ENCODE data around the gene OGN.
A peak's percentile ranks its signal among the peaks of the same experiment; 100 is the strongest.

Gene OGN

DNA sequence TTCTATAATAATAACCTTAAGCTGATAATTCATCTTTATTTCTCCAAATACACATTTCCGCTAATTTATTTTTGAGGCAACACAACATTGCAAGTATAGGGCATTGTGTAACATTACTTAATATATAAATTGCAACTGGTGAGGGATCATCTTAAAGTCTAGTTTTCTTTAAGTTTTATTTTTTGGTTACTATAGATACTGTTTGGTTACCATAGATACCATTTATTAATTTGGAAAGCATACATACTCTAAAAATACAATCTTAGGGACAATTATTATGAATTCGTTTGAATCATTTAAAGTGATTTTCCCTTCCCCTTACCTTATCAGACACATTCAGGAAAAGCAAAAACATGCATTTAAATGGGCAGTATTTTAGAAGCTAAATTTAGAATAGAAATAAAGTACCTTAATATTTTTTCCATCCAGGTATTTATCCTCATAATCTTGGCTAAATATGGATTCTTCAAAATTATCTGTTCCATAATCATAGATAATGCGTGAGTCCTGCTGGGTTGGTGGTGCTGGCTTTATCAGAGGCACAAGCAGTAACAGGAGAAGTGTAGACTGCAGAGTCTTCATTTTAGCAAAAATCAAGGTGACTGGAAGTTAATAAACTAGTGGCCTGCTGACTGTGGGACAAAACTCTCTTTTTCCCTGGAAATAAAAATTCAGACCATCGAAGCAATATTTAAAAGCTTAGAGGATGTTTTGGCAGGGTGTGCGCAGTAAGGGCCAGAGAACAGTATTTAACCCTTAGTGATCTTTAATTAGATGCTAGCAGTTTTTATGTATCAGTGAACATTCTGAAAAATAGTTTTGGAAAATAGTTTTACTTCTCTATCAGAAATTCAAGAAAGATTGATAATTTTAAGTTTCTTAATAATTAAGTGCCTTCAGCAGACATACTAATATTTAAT lies 1.3 kb downstream of the OGN start:
- DNase-seq = no peak

DNA sequence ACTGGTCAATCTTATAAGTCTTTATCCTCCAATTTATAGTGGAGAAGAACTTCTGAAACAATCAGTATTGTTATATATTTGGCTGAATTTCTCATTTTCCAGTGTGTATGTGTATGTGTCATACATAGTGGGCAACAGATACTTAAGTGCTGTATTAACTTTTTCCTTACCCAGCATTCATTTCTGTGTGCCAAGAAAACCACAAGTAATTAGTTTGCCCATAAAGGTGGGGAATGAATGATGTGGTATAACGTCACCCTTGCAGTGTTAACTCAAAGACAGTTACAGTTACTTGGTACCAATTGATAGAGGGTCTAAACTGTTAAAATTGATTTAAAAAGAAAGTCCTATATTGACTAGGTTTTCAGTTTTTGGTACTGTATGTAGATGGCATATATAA lies 2.0 kb downstream of the OGN start:
- no peak for DNase-seq

DNA sequence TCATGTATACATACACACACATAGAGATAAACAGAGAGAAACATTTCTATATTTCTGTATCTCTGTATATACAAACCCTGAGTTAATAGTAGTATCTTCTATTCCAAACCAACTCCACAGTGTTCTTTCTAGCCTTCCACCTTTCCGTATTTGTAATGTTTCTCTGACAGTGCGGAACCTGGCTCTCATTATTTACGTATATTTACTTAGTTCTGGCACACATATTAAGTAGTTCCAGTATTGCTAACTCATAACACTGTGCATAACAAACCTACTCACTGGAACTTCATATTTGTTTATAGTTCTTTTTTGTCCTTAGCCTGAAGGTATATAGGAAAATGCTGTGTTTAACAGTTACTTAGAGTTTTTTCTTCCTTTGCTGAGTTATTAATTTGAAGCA lies 6.5 kb downstream of the OGN start:
- no peak for DNase-seq

DNA sequence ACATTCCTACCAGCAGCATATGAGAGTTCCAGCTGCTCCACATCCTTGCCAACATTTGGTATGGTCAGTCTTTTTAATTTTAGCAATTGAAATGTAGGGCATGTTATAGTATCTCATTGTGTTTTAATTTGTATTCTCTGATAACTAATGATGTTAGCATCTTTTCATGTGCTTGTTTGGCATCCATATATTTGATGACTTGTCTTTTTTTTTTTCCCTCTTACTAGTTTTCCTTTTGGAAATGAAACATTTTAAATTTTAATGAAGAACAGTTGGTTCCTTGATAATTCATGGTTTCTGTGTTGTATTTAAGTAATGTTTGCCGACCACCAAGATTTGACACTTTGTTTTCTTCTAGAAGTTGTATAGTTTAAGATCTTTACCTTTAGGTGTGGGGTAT lies 8.8 kb downstream of the OGN start:
- DNase-seq = no peak

DNA sequence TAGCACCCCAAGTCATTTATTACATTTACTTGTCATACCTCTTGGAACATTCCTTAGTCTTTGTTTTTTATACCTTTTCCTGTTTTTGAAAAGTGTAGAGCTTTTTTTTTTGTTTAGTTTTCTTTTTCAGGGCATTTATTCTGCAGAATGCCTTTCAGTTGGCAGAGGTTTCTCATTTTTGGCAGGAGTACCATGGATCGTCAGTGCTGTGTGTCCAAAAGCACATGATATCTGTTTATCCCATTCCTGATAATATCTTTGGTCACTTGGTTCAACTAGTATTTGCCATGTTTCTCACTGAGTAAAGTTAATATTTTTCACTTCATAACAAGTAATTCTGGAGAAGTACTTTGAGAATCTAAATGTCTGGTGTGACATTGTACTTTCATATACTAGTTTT lies 10.7 kb downstream of the OGN start:
- DNase-seq = no peak

DNA sequence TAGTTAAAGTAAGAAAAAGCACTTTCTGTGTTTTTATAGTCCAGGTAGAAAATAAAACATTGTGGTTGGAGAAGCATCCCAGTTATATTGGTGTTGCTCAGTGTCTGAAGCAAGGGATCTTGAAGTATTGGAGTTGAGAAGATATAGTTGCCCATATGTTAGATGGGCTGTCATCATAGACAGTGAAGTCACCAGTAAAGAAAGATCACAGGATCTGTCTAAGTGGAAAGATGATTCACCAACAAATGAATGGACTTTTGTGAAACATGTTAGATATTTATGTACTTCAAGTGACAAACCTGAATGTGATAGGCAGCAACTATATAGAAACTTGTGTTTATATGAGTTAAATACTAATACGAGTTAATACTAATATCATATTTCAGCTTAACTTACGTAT lies 11.7 kb downstream of the OGN start:
- DNase-seq = no peak

DNA sequence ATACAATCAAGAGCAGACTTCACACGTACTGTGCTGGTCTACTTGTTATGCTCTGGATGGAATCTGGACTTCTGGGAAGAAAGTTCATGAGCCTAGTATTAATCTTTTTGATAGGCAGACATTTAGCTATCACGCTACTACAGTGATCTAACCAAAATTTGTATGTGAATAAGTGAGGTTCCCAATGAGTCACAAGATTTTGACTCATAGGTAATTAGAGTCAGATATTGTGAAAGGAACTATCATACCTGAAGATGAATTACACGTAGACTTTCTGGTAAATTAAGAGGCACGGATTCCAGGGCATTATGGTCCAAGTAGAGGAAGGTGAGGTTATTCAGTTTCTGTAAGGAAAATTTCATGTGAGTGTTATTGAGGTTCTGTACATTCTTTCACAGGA lies 18.4 kb downstream of the OGN start:
- DNase-seq = no peak

DNA sequence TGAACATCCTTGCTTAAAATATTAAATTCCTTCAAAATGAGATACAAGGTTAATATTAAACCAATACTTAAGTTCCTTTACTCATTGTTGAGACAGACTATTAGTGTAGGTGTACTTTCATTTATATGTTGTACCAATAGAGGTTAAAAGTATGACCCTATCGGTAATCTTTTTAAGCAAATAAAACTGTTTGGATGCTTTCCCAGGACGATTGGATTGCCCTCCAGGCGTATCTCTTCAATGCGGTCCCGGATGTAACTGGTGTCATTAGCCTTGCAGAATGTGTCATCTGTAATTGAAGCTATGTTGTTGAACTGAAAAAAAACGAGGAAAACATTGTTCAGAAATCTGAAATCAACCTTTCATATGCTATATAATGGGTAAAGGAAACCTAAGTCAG lies 18.9 kb downstream of the OGN start:
- no peak for DNase-seq

DNA sequence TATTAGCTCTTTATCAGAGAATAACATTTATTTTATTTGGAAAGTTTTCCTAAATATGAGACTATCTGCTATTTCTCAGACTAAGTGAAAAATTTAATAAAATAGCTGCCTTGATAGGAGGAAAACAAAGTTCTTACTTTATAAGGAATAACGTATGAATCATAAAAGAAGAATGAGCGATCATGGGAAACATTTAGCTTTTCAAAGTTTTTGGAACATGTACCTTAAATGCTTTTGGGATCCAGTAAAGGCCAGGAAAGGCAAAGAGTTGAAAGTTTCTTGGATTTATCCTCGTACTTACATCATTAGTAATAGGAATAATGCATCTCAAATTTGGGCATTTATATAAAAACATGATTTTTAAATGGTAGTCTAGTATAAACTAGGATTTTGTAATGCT lies 19.4 kb downstream of the OGN start:
- no peak for DNase-seq

DNA sequence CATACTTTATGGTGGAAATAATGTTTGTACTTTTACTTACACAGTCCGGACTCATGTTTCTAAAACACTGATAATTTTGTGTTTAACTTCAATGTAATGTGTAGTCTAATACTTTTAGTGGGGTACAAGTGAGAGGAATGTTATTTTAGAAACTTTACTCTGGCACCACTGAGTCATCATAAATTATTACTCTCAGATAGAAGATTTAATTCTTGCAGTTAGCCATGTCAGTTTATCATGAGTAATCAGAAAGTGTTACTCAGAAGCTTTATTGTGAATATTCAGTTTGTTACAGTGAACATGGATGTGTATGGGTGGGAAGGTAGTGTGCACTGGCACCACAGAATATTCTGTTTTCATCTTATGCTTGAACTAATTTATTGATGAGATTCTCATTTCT lies 20.0 kb downstream of the OGN start:
- DNase-seq = no peak

DNA sequence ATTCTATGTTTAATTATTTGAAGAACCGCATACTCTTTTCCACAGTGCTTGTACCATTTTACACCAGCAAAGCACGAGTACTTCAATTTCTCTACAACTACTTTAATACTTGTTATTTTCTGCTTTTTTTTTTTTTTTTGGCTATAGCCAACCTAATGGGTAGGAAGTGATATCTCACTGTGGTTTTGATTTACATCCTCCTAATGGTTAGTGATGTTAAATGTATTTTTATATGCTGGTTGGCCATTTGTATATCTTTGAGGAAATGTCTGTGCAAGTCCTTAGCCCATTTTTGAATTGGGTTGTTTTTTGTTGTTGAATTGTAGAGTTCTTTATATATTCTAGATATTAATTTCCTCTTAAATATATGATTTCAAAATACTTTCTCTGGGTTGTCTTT lies 22.6 kb downstream of the OGN start:
- no peak for DNase-seq

DNA sequence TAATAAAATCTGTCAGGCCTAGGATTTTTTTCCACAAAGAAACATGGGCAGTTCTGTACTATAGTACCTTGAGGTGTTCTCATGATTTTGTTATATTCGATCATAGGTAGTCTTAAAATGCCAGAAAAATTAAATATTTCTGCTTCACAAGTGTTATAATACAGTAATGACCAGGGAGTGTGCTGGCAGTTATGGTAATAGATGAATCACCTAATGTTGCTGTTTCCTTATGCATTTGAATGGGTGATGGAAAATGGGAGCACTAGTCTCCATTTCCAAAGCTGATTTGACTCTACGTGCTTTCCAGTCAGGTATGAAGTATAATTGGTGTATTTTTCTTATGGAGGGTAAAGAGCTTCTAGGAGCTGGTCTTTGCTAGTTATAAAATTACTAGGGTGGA lies 23.8 kb downstream of the OGN start:
- DNase-seq = no peak

DNA sequence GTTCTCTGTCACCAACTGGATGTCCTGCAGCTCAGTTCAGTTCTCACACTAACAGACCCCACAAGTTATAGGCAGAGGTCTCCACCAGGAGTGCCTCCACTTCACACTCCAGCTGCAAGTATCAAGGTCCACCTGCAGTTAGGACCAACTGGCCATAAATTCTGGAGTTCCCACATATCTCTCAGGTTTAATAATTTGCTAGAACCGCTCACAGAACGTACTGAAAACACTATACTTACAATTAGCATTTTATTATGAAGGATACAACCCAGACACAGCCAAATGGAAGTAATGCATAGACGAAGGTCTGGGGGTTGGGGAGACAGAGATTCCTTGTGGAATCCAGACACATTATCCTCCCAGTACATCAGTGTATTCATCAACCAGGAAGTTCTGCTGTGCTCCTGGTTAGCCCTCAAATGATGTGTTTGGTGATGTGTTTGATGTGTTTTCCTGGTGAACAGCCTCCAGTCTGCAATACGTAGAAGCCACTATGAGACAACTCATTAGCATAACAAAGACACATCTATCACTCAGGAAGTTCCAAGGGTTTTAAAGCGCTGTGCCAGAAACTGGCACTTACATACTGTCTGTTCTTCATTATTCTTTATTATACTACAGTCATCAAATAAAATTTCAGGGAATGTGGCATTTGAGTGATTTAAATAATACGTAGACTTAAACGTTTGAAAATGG lies 25.4 kb downstream of the OGN start:
- DNase-seq = peak; percentile 45

DNA sequence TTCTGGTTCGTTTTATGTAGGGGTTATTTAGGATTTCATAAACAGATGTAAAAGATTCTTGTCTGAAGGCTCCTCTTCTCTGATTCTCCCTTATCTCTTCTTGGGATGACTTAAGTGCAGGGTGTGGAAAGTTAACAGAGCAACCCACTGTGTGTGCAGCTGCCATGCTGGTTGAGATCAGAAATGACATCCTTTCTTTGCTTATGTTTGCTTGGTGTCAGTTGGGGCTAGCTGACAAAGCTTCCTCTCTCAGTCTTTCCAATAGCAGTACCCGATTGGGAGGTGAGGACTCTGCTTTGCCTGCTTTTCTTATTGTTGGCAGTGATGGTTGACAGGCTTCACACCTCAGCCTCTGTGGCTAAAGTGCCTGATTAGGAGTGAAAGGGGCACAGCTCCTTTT lies 26.5 kb downstream of the OGN start:
- peak; percentile 34 for DNase-seq

DNA sequence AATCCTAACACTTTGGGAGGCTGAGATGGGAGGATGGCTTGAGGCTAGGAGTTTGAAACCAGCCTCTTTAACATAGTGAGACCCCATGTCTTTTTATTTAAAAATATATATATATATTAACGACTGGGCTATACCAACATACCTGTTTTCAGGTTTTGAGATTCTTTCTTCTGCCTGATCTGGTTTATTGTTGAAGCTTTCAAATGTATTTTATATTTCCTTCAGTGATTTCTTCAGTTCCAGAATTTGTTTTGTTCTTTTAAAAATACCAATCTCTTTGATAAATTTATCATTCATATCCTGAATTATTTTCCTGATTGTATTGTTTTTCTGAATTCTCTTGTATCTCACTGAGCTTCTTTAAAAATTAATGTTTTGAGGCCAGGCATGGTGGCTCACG lies 31.2 kb downstream of the OGN start:
- DNase-seq = no peak

DNA sequence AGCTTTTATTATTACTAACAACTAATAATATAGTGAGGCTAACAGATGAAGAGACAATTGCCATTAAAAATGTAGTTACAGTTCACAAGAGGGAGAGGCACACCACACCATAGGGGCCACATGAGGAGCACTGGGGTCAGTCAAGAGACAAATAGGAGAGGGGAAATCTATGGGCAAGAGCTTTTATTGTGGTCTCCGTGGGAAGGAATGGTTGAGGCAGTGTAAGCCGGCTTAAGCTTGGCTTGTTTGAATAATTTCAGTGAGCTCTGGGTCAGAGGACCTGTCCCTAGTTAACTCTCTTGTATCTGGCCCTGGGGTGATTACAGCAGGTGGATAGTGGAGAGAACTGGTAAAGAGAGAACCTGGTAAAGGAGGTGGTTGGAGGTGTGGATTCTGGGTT lies 35.3 kb downstream of the OGN start:
- DNase-seq = no peak

DNA sequence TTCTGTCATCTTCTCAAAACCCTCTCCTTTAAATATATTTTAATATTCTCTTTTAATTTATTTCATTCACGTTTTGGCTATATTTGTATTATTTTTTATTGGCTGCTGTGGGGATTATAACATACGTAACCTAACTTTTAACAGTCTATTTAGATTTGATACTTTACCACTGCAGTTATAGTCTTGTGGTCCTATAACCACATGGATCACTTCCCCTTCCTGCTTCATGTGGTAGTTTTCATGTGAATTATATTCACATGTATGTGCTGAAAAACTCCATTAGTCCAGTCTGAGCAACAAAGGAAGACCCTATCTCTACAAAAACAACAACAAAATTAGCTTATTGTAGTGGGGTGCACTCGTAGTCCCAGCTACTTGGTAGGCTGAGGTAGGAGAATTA lies 44.3 kb downstream of the OGN start:
- no peak for DNase-seq

DNA sequence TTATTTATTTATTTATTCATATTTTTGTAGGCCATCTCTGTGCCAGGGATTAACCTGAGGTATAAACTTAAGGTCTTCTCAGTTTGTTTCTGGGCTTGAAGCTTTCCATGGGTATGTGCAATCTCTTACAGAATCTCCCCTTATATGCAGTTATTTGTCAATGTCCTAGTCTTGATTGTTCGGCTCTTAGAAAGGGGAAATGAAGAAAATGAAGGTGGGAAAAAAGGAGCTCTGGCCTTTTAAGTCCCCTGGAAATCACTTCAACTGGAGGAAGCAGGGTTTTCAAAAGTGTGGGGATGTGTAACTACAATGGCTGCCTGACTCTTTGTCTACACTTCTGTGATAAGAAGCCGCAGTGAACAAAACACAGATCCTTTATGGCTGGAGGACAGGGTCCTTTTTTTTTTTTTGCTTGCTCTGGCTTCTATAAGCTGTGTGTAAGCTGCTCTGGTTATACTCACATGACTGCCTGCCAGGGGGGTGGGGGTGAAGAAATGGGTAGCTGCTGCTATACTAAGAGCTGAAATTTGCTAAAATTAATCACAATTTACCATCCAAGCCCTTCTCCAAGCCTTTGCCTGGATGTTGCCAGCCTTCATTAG lies 44.9 kb downstream of the OGN start:
- DNase-seq = no peak

DNA sequence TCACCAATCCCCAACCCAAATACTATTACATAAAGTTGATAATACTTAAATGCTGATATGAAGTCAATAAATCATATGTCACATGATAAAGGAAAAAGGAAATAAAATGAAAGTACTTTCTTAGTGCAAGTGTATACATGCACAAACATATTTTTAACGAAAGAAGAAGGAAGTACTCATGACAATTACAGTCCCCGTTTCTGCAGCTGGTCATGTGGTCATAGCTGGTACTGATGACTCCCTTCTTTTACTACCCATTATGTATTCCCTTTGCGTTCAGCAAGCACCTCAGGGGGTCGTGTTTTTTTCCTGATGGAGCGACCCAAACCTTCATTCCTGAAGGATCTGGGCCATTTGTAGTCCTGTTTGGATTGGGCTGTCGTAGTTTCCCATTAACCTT lies 51.3 kb downstream of the OGN start:
- no peak for DNase-seq

DNA sequence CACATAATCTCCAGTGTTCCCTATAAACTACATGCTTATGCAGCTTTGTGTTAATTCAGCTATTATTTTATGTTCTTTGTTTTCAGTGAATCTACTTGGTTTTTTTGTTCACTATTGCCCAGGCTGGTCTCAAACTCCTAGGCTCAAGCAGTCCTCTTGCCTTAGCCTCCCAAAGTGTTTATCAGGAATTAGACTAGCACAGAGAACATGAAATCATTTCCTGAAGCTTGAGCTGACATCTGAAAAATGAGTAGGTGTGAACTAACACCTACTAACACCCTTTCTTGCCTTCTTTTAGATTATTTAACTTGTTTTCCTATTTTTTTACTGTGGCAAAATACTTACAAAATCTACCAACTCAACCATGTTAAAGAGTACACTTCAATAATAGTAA lies 53.6 kb downstream of the OGN start:
- no peak for DNase-seq

DNA sequence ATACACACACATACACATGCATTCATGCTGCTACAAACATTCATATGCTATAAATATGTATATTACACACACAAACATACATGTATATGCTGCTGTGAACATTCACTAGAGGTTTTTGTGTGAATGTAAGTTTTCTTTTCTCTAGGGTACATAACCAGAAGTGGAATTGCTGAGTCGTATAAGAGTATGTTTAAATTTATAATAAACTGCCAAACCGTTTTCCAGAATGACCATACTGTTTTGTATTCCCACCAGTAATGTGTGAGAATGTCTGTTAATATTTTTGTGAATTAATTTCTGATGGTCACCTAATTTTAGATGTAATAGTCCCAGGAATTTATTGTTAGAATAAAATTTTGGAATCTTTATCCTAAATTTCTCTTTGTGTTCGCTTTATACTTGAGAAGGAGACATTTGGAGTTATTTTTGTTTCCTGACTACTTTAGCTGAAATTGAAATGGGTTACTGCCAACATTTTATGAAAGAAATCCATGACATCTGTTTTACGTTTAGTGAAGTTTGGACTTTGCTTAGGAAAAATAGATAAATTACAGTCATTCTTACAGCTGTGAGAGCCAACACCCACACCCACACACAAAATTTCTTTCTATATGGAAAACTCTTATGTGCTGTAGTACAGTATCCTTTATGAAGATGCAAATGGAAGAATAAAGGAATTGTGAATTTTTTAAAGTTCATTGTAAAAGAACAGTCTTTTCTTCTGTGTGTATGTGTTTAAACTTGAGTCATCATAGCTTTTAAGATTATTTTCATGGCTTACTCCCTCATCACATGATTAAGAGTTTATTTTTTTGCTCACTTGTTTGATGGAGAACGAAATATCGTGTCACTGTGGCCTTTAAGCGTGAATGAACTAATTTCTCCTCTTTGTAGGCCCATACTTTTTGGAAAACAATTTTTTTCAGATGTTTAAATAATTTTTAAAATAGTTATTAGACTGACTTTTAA lies 54.3 kb downstream of the OGN start:
- no peak for DNase-seq

DNA sequence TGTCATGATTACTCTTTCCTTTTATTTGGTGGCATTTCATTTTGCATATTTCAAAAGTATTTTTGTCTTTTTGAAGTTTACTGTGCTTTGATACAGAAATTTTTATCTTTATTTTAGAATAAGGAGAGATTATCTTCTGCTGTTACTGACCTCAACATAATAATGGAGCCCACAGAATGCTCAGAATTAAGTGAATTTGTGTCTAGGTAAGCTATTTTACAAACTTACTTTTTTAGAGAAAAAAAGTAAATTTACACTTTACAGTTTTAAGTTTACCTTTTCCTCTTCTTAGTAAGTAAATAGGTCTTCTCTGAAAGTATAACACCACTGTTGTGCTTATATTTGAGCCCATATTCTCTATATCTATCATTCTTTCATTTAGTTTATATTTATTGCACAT lies 58.8 kb downstream of the OGN start:
- no peak for DNase-seq

All from NCI-H774 (cell line).